ENCODE measurements around the gene DNAJC15.

DNA sequence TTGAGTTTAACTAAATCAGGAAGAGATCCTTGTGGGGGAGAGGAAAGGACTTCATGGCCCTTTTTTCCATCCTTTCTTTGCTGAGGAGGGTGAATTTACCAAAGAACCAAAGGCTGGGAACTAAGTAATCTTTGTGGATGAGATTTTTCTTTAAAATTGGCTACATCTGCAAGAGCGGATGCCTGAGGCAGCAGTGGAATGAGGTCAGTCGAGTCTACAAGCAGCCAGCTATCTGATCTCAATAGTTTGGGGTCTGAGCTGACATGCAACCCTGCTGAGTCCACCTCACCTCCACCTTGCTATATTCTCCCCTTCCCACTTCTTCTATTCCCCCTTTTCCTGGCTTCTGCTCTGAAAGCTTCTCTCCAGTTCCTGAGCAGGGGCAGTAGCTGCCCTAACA, 3.6 kb upstream of the DNAJC15 start:
- TF ChIP-seq, protein P1, sequence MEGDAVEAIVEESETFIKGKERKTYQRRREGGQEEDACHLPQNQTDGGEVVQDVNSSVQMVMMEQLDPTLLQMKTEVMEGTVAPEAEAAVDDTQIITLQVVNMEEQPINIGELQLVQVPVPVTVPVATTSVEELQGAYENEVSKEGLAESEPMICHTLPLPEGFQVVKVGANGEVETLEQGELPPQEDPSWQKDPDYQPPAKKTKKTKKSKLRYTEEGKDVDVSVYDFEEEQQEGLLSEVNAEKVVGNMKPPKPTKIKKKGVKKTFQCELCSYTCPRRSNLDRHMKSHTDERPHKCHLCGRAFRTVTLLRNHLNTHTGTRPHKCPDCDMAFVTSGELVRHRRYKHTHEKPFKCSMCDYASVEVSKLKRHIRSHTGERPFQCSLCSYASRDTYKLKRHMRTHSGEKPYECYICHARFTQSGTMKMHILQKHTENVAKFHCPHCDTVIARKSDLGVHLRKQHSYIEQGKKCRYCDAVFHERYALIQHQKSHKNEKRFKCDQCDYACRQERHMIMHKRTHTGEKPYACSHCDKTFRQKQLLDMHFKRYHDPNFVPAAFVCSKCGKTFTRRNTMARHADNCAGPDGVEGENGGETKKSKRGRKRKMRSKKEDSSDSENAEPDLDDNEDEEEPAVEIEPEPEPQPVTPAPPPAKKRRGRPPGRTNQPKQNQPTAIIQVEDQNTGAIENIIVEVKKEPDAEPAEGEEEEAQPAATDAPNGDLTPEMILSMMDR (IDR thresholded peaks at IDR 0.05) = no peak
- no peak for TF ChIP-seq POLR2A (IDR thresholded peaks at IDR 0.05)

All from heart left ventricle (tissue), 13 donors.